Uterus (tissue), 2 donors: ENCODE data around the gene CDK6.

ENCODE experiments used
- POLR2A ChIP-seq, 2 donors: fragments of 450-650 bp; IDR thresholded peaks; one replicate each; pipeline ENCODE4 v1.6.1; 2016; ENCODE audit warnings: antibody characterized with exemption in 2 of 2, mild to moderate bottlenecking in 1 of 2, moderate library complexity in 1 of 2
- TF ChIP-seq, protein P1 (sequence below), 4 experiments: fragments of 200-600 bp in 2 of 4; fragments of 450-650 bp in 2 of 4; sonication (generic) in 2 of 4; IDR thresholded peaks; one replicate each; pipeline ENCODE4 v1.5.1; 2016 to 2019; ENCODE audit warnings: antibody characterized with exemption in 4 of 4, mild to moderate bottlenecking in 2 of 4, moderate library complexity in 1 of 4

GRCh38 chr7:92723943-92724342, 112.4 kb downstream of the CDK6 start:
- TF ChIP-seq, protein P1, sequence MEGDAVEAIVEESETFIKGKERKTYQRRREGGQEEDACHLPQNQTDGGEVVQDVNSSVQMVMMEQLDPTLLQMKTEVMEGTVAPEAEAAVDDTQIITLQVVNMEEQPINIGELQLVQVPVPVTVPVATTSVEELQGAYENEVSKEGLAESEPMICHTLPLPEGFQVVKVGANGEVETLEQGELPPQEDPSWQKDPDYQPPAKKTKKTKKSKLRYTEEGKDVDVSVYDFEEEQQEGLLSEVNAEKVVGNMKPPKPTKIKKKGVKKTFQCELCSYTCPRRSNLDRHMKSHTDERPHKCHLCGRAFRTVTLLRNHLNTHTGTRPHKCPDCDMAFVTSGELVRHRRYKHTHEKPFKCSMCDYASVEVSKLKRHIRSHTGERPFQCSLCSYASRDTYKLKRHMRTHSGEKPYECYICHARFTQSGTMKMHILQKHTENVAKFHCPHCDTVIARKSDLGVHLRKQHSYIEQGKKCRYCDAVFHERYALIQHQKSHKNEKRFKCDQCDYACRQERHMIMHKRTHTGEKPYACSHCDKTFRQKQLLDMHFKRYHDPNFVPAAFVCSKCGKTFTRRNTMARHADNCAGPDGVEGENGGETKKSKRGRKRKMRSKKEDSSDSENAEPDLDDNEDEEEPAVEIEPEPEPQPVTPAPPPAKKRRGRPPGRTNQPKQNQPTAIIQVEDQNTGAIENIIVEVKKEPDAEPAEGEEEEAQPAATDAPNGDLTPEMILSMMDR (IDR thresholded peaks at IDR 0.05), result no peak
- TF ChIP-seq POLR2A (IDR thresholded peaks at IDR 0.05), result no peak
